ENCODE results near the gene KBTBD12. TPM values are rescaled to one million over a fixed set of nuclear protein-coding genes. Genes with fewer than 3 reads are reported as not detected.
"Not testable (repeated sequence)": the region's sequence is repeated elsewhere in the genome, so short reads cannot be mapped to it uniquely, and the experiment has no call there.

Gene KBTBD12
- not detected in 2 replicates for total RNA-seq (2014; rRNA removed; shearing (Covaris generic))

DNA sequence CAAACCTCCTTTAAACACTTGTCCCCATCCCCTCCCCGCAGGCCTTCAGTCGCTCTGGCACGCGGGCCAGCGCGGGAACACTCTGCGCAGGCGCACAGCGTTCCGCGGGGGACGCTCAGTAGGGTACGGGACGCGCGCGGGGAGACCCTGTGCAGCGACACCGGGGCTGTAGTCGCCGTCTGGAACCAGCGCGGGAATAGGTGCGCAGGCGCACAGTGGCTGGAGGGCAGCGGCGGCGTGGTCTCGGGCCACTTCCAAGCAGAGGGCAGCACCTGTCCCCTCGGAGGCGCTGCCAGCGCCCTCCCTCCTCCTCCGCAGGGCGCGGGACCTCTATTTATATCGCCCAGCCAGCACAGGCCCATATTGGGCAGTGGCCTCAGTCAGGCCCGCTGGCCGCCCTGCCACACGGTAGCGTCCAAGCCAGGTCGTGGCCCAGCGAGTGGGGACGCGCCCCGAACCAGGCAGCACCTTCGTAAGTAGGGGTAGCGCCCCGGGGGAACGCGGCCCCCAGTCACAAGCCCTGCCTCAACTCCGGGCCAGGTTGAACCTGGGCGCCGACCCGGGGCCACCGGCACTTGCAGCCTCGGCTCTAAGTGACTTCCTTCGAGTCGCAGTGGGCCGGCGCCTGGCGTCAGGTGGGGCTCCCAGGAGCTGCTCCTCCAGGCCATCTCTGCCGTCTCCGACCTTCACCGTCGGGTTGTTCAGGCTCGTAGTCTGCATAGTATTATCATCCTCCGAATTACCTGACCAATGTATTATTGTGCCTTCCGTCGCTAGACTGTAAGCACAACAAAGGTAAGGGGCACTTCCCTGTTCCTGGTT, at the start of gene KBTBD12:
Gene KBTBD12, plus strand, starts transcription at position 118 of the 822 bp plus-strand sequence. CDS start 7,830 bp downstream, outside the sequence.
- no peak for DNase-seq (ENCODE audit: low spot score)

DNA sequence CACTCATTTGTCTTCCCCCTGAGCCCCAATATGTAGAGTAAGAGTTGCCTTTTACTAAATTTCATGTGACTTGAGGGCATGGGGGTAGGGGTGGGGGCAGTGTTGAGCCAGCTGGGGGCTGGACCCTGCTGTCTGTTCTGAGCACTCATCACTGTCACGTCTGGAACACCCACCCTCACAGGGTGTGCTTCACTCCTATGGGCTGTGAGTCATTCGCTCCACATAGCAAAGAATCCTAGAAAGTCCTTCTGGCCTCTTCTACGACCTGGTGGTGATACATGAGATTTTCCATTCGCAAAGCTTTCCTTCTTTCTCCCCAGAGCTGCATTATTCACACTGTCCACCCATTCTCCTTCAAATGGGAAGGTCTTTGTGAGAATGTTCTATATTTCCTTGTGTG, 49.1 kb upstream of the KBTBD12 start:
- no peak for DNase-seq (ENCODE audit: low spot score)

GRCh38 chr3:127867412-127867811, 47.6 kb upstream of the KBTBD12 start:
- DNase-seq (ENCODE audit: low spot score), result no peak

- no peak for DNase-seq (ENCODE audit: low spot score)
Measured at GRCh38 chr3:127867986-127868385, 47.0 kb upstream of the KBTBD12 start.

DNA sequence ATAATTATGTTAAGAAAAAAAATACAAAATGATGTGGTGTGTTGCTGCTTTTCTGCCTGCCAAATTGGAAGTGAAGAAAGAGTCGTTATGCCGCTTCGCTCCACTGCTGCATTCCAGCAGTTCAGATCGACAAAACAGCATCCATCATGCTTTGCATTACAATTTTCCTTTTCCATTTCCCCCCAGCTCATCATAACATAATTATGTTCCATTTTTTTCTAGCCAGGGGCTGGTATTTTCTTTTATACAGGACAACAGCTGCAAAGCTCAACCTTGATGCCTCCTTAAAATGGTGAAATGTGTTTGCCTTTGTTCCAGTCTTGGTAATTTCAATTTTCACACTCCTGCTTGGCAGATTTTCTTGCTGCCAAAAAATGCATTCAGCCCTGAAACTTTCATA, 44.9 kb upstream of the KBTBD12 start:
- DNase-seq (ENCODE audit: low spot score), result no peak

DNA sequence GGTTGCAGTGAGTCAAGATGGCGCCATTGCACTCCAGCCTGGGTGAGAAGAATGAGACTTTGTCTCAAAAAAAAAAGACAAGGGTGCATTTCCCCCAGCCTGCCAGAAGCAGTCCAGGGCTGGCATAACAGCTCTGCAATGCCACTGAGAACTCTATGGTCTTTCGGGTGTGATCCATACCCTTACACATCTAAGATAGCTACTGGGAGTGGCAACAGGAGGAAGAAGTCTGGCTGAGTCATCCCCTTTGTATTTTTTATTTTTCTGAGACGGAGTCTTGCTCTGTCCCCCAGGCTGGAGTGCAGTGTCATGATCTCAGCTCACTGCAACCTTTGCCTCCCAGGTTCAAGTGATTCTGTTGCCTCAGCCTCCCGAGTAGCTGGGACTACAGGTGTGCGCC, 40.9 kb upstream of the KBTBD12 start:
- DNase-seq (ENCODE audit: low spot score), result not testable (repeated sequence)

DNA sequence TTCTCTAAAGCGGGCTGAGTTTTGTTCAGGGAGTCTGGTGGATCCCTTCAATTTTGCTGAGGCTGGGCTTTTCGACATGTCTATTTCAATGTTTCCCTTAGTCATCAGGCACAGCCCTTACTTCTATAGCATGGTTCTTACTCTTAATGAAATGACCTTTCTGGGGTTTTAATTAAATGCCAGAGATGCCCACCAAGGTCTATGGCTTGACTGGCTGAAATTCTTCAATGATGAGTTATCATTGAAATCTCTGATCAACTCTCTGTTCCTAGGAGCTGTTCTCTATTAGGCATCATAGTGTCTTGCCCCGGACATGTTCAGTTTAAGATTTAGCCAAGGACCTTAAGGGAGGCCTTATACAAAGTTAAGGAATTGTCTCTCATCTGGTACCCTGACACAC, 33.4 kb upstream of the KBTBD12 start:
- no peak for DNase-seq (ENCODE audit: low spot score)

DNA sequence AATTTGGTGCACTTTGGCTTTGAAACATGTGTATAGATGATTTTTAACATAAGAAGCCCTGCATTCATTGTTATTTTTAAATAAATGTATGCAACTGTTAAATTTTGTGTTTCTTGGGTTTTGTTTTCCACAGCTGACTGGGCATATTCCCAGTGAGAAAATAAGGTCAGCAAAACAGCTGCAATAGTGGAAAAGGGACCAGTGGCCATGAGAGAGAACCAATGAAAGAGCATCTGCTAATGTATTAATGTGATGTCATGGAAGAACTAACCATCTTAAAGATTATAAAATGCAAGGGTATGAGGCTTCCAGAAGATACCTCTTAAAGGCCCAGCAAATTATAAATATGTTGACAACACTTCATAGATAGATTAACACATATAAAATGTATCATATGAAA, 31.0 kb upstream of the KBTBD12 start:
- no peak for DNase-seq (ENCODE audit: low spot score)

GRCh38 chr3:127886231-127886955, 28.6 kb upstream of the KBTBD12 start:
- DNase-seq (ENCODE audit: low spot score), result no peak

DNA sequence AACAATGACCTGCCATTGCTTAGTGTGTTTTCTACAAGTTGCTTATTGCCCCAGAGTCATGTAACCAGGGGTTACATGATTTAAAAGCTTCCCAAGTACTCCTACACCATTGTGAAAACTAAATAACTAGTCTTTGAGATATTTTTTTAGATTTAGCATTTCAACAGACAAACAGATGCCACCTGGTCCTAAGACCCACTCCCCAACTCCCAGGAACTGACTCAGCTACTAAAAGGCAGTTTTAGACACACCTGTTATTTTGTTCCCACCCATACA, 28.1 kb upstream of the KBTBD12 start:
- DNase-seq (ENCODE audit: low spot score), result no peak

- DNase-seq (ENCODE audit: low spot score), result no peak
Measured at GRCh38 chr3:127887321-127887720, 27.7 kb upstream of the KBTBD12 start.

DNA sequence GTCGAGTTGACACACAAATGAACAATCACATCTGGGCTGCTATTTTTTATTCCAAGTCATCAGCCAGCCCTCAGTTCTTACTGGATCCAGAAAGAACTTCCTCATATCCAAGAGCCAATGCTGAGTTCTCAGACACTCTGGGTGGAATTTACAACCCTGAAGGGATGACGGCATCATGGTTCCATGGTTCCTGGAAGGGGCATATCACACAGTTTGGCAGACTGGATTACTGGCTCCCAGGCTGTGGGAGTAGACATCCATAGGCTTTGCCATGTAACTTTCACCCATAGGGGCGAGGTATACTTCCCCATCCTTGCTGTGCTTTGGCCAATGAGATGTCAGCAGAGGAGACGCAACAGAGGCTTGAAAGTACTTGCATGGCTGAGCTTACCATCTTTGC, 26.9 kb upstream of the KBTBD12 start:
- DNase-seq (ENCODE audit: low spot score), result no peak

- DNase-seq (ENCODE audit: low spot score), result no peak
Measured at GRCh38 chr3:127888564-127889107, 26.4 kb upstream of the KBTBD12 start.

GRCh38 chr3:127889461-127889863, 25.6 kb upstream of the KBTBD12 start:
- no peak for DNase-seq (ENCODE audit: low spot score)

DNA sequence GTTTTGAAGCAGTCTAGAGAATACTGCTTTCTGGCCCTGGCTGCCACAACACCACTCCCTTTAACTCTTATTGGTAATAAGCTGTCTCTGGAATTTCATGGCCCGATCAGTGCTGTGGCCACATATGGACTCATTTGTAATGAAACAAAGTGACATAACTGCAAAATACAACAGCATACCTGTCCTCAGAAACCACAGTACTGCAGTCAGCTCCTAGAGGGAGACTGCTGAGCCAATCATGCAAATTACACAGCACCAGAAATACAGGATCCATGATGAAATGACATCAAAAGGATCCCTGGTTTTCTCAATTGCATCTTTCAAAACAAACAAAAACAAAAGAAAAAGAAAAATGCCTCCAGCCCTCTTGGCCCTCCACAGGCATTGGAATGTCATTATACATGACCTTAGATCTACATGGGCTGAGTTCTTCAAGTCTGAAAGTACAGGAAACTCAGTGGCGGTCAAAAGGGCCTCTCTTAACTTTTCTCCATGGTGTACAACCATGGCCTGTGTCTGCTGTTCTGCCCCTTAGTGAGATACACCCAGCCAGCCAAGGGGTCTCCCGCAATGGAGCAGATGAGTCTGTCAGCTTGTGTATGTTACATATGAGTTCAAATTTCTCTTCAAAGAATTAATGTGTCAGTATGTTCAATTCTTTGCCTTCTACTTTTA, 24.9 kb upstream of the KBTBD12 start:
- no peak for DNase-seq (ENCODE audit: low spot score)

DNA sequence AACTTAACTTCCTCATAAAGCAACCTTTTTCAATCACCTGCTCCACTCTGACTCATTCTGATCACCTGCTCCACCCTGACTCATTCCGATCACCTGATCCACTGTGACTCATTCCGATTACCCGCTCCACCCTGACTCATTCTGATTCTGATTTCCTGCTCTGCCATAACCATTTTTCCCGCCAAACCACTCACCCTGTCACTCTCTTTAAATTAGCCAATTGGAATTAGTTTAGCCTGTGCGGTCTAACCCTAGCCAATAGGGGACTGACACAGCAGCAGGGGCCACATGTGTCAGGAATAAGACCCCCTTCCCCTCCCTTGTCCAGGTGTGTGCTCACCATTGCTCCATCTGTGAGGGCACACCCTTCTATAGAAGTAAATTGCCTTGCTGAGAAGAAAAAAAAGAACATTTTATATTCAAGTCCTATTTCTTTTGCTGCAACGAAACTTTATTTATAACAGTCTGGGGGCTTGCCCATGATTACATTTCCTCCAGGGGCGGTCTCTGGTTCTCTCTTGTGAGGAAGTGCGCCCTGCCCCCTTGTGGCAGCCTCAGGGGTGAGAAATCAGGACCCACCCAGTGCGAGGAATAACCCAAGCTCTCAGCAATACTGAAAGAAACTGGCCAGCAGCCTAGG, 24.3 kb upstream of the KBTBD12 start:
- DNase-seq (ENCODE audit: low spot score), result peak; percentile 58

GRCh38 chr3:127894481-127894880, 20.6 kb upstream of the KBTBD12 start:
- no peak for DNase-seq (ENCODE audit: low spot score)

DNA sequence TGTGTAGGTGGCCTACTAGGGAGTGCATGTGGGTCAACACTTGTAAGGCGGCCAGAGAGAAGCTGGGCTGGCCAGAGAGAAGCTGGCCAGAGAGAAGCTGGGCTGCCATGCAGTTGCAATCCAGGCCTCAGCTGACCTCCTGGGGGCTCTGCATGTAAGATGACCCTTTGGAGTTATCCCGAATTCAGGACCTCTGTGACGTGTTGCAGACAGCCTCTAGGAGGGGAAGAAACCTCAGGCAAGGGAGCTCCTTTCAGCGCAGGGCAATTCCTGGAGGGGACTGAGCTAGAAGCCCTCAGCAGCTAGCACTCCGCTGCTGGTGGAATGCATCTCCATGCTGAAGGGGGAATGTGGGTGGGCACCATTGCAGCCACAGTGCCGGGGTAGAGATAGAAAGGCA, 15.8 kb upstream of the KBTBD12 start:
- no peak for DNase-seq (ENCODE audit: low spot score)

- no peak for DNase-seq (ENCODE audit: low spot score)
Measured at GRCh38 chr3:127899766-127900165, 15.3 kb upstream of the KBTBD12 start.

- no peak for DNase-seq (ENCODE audit: low spot score)
Measured at GRCh38 chr3:127900536-127900935, 14.5 kb upstream of the KBTBD12 start.

DNA sequence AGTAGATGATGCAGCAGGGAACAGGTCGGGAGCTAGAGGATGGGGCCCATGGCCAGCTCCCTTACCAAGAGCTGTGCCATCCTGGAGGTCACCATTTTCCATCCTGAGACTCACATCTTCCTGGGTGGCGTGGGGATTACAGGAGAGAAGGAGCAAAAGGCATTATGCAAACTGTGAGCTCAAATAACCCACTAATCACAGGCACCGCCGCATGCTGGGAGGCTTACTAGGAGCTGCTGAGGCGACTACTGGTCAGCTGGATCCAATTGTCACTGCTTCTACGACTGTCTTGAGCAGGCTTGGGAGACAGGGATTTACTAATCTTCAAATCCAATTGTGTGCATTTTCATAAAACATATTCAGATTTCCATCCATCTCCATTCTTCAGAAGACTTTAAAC, 12.5 kb upstream of the KBTBD12 start:
- no peak for DNase-seq (ENCODE audit: low spot score)

Measured in H4 (cell line).